HepG2 (cell line): ENCODE data around the gene DDX60. TPM values are rescaled to one million over a fixed set of nuclear protein-coding genes. Genes with fewer than 3 reads are reported as not detected.

Experiments used
- ATAC-seq: fragments of 200-7000 bp; cut with Tn5 transposase; 3 replicates; pipeline ENCODE4 v1.9.1; 2020; ENCODE audit warnings: mild to moderate bottlenecking, moderate library complexity
- BruUV-seq: library from RNA; stranded (reverse); fragments of 400-500 nt; replicated peaks from 2 replicates; lab custom pipeline; 2021; lab: Mats Ljungman, UMichigan
- CTCF ChIA-PET: fragments of 300-600 bp; formaldehyde crosslinking; extraction: SDS; loops from one replicate; lab custom pipeline; 2021; ENCODE audit warnings: low total read pairs, inconsistent platforms, low intra/inter-chr PET ratio; lab: Yijun Ruan, JAX
- POLR2A ChIA-PET: fragments of 350-600 bp; sonication (Branson Sonifier 250); formaldehyde crosslinking; loops from one replicate; lab custom pipeline; 2020; ENCODE audit warnings: antibody characterized with exemption, inconsistent platforms; lab: Yijun Ruan, JAX
- DNase-seq: peaks from one replicate; pipeline ENCODE4 v3.0.0-alpha.2; 2015; ENCODE audit warnings: low spot score
- FAIRE-seq: peaks from 3 replicates; lab custom pipeline; 2011; peaks lifted over from hg19 to GRCh38; lab: Jason Lieb, UNC
- H2AFZ ChIP-seq: one replicate; pipeline ENCODE4 v1.6.1; 2011; ENCODE audit warnings: low read length, inconsistent platforms
- H3K27ac ChIP-seq: fragments of 300-600 bp; 3 replicates; pipeline ENCODE4 v1.8.0; 2011; ENCODE audit warnings: mixed run types, mild to moderate bottlenecking, mixed read lengths, low read length, inconsistent platforms; ENCODE audit not compliant: insufficient read depth; ENCODE audit errors: extremely low read length
- H3K27me3 ChIP-seq, 2 experiments: fragments of 200-600 bp in 1 of 2; 2 replicates in 1 of 2; 3 replicates in 1 of 2; pipeline versions ENCODE4 v1.6.0 to v1.8.0; 2011; ENCODE audit warnings: low read length in 2 of 2, mild to moderate bottlenecking in 2 of 2, moderate library complexity in 2 of 2, inconsistent platforms in 1 of 2; ENCODE audit not compliant: insufficient read depth in 2 of 2, control insufficient read depth in 1 of 2
- H3K36me3 ChIP-seq, 2 experiments: fragments of 200-600 bp in 1 of 2; replicated peaks in 1 of 2; 2 replicates in 1 of 2; 3 replicates in 1 of 2; pipeline versions ENCODE4 v1.5.1 to v1.8.0; 2011; ENCODE audit warnings: low read length in 2 of 2, inconsistent platforms in 1 of 2; ENCODE audit not compliant: insufficient read depth in 2 of 2, control insufficient read depth in 1 of 2
- H3K4me1 ChIP-seq: 2 replicates; pipeline ENCODE4 v1.5.1; 2012; ENCODE audit warnings: low read length, inconsistent platforms; ENCODE audit not compliant: insufficient read depth
- H3K4me2 ChIP-seq: 2 replicates; pipeline ENCODE4 v1.6.0; 2011; ENCODE audit warnings: low read depth, low read length, inconsistent platforms
- H3K4me3 ChIP-seq, 3 experiments: fragments of 200-600 bp in 1 of 3; sonication (generic), shearing (Covaris generic) in 1 of 3; replicated peaks in 1 of 3; 2 replicates each; pipeline ENCODE4 v1.5.1; 2011 to 2016; ENCODE audit warnings: low read length in 3 of 3, inconsistent platforms in 2 of 3, low read depth in 2 of 3, mild to moderate bottlenecking in 2 of 3, control low read depth in 1 of 3, mixed read lengths in 1 of 3; ENCODE audit not compliant: insufficient read depth in 1 of 3
- H3K79me2 ChIP-seq: one replicate; pipeline ENCODE4 v1.6.1; 2011; ENCODE audit warnings: low read length, inconsistent platforms; ENCODE audit not compliant: insufficient read depth
- H3K9ac ChIP-seq: 2 replicates; pipeline ENCODE4 v1.6.0; 2011; ENCODE audit warnings: mild to moderate bottlenecking, low read depth, low read length, inconsistent platforms; ENCODE audit not compliant: insufficient read depth
- H3K9me3 ChIP-seq: 2 replicates; pipeline ENCODE4 v1.5.1; 2012; ENCODE audit warnings: mild to moderate bottlenecking, low read length
- H4K20me1 ChIP-seq: 2 replicates; pipeline ENCODE4 v1.6.0; 2011; ENCODE audit warnings: inconsistent platforms, mild to moderate bottlenecking, low read length, moderate library complexity; ENCODE audit not compliant: insufficient read depth
- CCAR2 ChIP-seq: fragments of 200-400 bp; formaldehyde crosslinking; optimal IDR thresholded peaks from 2 replicates; pipeline ENCODE3; 2018; ENCODE audit warnings: low read depth, mild to moderate bottlenecking, low read length, moderate library complexity
- FOXA1 ChIP-seq, 2 experiments: fragments of 450-650 bp in 1 of 2; sonication (generic) in 1 of 2; formaldehyde crosslinking in 1 of 2; IDR thresholded peaks; 2 replicates each; pipeline versions ENCODE4 v1.4.0 to v1.6.1; 2016 to 2020; ENCODE audit warnings: missing genetic modification reagents in 1 of 2
- GLMP ChIP-seq: sonication (generic); formaldehyde crosslinking; IDR thresholded peaks from 2 replicates; pipeline ENCODE4 v1.9.0; 2021; ENCODE audit warnings: missing genetic modification reagents, mild to moderate bottlenecking, borderline replicate concordance
- MED8 ChIP-seq: sonication (generic); formaldehyde crosslinking; IDR thresholded peaks from 2 replicates; pipeline ENCODE4 v1.8.1; 2023; ENCODE audit warnings: mild to moderate bottlenecking, missing genetic modification reagents; ENCODE audit not compliant: insufficient replicate concordance
- NCOA1 ChIP-seq: sonication (generic); formaldehyde crosslinking; IDR thresholded peaks from 2 replicates; pipeline ENCODE4 v1.9.0; 2021; ENCODE audit warnings: missing genetic modification reagents
- NR3C1 ChIP-seq: sonication (generic); formaldehyde crosslinking; IDR thresholded peaks from 2 replicates; pipeline ENCODE4 v1.4.0; 2020; ENCODE audit warnings: missing genetic modification reagents
- PLSCR1 ChIP-seq: sonication (generic); formaldehyde crosslinking; IDR thresholded peaks from 2 replicates; pipeline ENCODE4 v1.5.0; 2020; ENCODE audit warnings: missing genetic modification reagents, mild to moderate bottlenecking, borderline replicate concordance
- RFX1 ChIP-seq: fragments of 450-650 bp; IDR thresholded peaks from 2 replicates; pipeline ENCODE4 v1.6.1; 2017
- SP140L ChIP-seq: sonication (generic); formaldehyde crosslinking; IDR thresholded peaks from 2 replicates; pipeline ENCODE4 v1.4.0; 2020; ENCODE audit warnings: missing genetic modification reagents, borderline replicate concordance
- TARDBP ChIP-seq: sonication (generic); formaldehyde crosslinking; IDR thresholded peaks from 2 replicates; pipeline ENCODE4 v1.8.0; 2022; ENCODE audit warnings: mild to moderate bottlenecking, missing genetic modification reagents
- ZBTB2 ChIP-seq: sonication (generic); formaldehyde crosslinking; IDR thresholded peaks from 2 replicates; pipeline ENCODE4 v1.8.0; 2022; ENCODE audit warnings: low read depth, missing genetic modification reagents
- ZNF138 ChIP-seq: sonication (generic); formaldehyde crosslinking; IDR thresholded peaks from 2 replicates; pipeline ENCODE4 v1.5.0; 2020; ENCODE audit warnings: mild to moderate bottlenecking, low read depth, missing genetic modification reagents
- ZNF251 ChIP-seq: sonication (generic); formaldehyde crosslinking; IDR thresholded peaks from 2 replicates; pipeline ENCODE4 v1.9.0; 2021; ENCODE audit warnings: mild to moderate bottlenecking, missing genetic modification reagents
- WGBS: methylation state at CpG from one replicate; pipeline ENCODE4 v1.1.6; 2017; ENCODE audit warnings: low lambda C conversion rate; 5-methylcytosine and 5-hydroxymethylcytosine counted together
- in situ Hi-C: cut with HindIII; loops from 2 replicates; pipeline ENCODE4 v1.10.0; 2017; ENCODE audit warnings: low pct_unique_long_range_greater_than_20kb; ENCODE audit not compliant: extremely low pct_ligation_motif_present
- intact Hi-C: fragments of 100-400 bp; cut with micrococcal nuclease; formaldehyde crosslinking; loops from one replicate; pipeline ENCODE4 v1.10.0; 2022; ENCODE audit not compliant: unreplicated experiment
- polyA plus RNA-seq, 8 experiments: library from polyadenylated mRNA; depleted of rRNA in 3 of 8; stranded (reverse) in 7 of 8; unstranded in 1 of 8; fragments of >200 nt; fragmentation: Illumina TruSeq in 4 of 8; extraction: Trizol in 4 of 8; gene quantifications; 2 replicates each; pipeline versions ENCODE4 v1.2.1 to v1.2.3, GENCODE V29; 2011 to 2016; ENCODE audit warnings: low read depth in 4 of 8, missing spikeins in 1 of 8, mixed read lengths in 1 of 8; ENCODE audit not compliant: insufficient read depth in 1 of 8
- total RNA-seq, 5 experiments: library from RNA; depleted of rRNA; stranded (reverse); fragments of >200 nt; fragmentation: Illumina TruSeq; extraction: Trizol; gene quantifications; 2 replicates each; pipeline ENCODE4 v1.2.3, GENCODE V29; 2016; ENCODE audit warnings: low read depth in 1 of 5
- TF ChIP-seq, protein P1 (sequence below): sonication (generic); formaldehyde crosslinking; IDR thresholded peaks from 2 replicates; pipeline ENCODE4 v1.4.0; 2020; ENCODE audit warnings: missing genetic modification reagents, mild to moderate bottlenecking, borderline replicate concordance
- TF ChIP-seq, protein P2 (sequence below): sonication (generic); formaldehyde crosslinking; conservative IDR thresholded peaks from 2 replicates; pipeline ENCODE4 v1.8.0; 2022; ENCODE audit warnings: mild to moderate bottlenecking, moderate library complexity, missing genetic modification reagents

The DDX60 gene
- total and polyA plus RNA-seq, 2 of the 13 experiments (the other 11 are each of a cell fraction or from before 2014, with no cell fraction given) = 0.35 TPM; not detected in 1

- H3K36me3 ChIP-seq = no peaks in the 10 kb centered on the region
- in situ Hi-C loops = no loop called here
- H3K4me1 ChIP-seq = no peaks in the 10 kb centered on the region
- WGBS = 17% methylated on average over 4 of the region's 4 CpGs
- H2AFZ ChIP-seq = no peak overlapping the region
- no peak for DNase-seq
- no peak overlapping the region for H3K27ac ChIP-seq
- no peak for TF ChIP-seq SP140L (CRISPR knock-in tag)
- TF ChIP-seq ZBTB2 (CRISPR knock-in tag) = no peak
- no peak for TF ChIP-seq TARDBP (CRISPR knock-in tag)
- no peak for TF ChIP-seq CCAR2
- TF ChIP-seq ZNF251 (CRISPR knock-in tag) = no peak
- TF ChIP-seq, protein P1, sequence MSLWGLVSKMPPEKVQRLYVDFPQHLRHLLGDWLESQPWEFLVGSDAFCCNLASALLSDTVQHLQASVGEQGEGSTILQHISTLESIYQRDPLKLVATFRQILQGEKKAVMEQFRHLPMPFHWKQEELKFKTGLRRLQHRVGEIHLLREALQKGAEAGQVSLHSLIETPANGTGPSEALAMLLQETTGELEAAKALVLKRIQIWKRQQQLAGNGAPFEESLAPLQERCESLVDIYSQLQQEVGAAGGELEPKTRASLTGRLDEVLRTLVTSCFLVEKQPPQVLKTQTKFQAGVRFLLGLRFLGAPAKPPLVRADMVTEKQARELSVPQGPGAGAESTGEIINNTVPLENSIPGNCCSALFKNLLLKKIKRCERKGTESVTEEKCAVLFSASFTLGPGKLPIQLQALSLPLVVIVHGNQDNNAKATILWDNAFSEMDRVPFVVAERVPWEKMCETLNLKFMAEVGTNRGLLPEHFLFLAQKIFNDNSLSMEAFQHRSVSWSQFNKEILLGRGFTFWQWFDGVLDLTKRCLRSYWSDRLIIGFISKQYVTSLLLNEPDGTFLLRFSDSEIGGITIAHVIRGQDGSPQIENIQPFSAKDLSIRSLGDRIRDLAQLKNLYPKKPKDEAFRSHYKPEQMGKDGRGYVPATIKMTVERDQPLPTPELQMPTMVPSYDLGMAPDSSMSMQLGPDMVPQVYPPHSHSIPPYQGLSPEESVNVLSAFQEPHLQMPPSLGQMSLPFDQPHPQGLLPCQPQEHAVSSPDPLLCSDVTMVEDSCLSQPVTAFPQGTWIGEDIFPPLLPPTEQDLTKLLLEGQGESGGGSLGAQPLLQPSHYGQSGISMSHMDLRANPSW (CRISPR knock-in tag) = no peak
- TF ChIP-seq MED8 = no peak
- no peak for TF ChIP-seq ZNF138
- TF ChIP-seq GLMP = no peak
- TF ChIP-seq PLSCR1 (CRISPR knock-in tag) = no peak
- no peak for TF ChIP-seq FOXA1 (IDR thresholded peaks at IDR 0.05)
- no peak for TF ChIP-seq FOXA1 (CRISPR knock-in tag; IDR thresholded peaks at IDR 0.05)
- no peak for TF ChIP-seq NCOA1 (CRISPR knock-in tag)
- TF ChIP-seq, protein P2, sequence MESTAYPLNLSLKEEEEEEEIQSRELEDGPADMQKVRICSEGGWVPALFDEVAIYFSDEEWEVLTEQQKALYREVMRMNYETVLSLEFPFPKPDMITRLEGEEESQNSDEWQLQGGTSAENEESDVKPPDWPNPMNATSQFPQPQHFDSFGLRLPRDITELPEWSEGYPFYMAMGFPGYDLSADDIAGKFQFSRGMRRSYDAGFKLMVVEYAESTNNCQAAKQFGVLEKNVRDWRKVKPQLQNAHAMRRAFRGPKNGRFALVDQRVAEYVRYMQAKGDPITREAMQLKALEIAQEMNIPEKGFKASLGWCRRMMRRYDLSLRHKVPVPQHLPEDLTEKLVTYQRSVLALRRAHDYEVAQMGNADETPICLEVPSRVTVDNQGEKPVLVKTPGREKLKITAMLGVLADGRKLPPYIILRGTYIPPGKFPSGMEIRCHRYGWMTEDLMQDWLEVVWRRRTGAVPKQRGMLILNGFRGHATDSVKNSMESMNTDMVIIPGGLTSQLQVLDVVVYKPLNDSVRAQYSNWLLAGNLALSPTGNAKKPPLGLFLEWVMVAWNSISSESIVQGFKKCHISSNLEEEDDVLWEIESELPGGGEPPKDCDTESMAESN = no peak
- TF ChIP-seq NR3C1 (CRISPR knock-in tag) = no peak
- TF ChIP-seq RFX1 = no peak
- POLR2A ChIA-PET = no interaction called here
- CTCF ChIA-PET = no interaction called here
- no peaks in the 10 kb centered on the region for H3K27me3 ChIP-seq
- no peak for FAIRE-seq
- no peaks in the 10 kb centered on the region for H4K20me1 ChIP-seq
- H3K9me3 ChIP-seq = no peaks in the 10 kb centered on the region
- intact Hi-C loops = no loop called here
- BruUV-seq = no TSS peak
- ATAC-seq = no peak
- H3K79me2 ChIP-seq = no peaks in the 10 kb centered on the region
- H3K4me3 ChIP-seq = no peak overlapping the region
- no peak overlapping the region for H3K9ac ChIP-seq
- H3K4me2 ChIP-seq = no peak overlapping the region
Observed at GRCh38 chr4:168325591-168325990, 7.0 kb upstream of the DDX60 start.
